GM19324 (cell line): Measurements from ENCODE around the gene UGT1A3.

Experiments used
- ATAC-seq: cut with Tn5 transposase; IDR thresholded peaks from one replicate; pipeline ENCODE4 v1.9.1; 2021; ENCODE audit warnings: mild to moderate bottlenecking, moderate library complexity; ENCODE audit not compliant: unreplicated experiment, low FRiP score

UGT1A3 gene

GRCh38 chr2:233791883-233792329 lies 63.1 kb downstream of the UGT1A3 start:
- ATAC-seq: no peak

GRCh38 chr2:233792720-233793119 lies 63.9 kb downstream of the UGT1A3 start:
- no peak for ATAC-seq

GRCh38 chr2:233793465-233794127 lies 64.8 kb downstream of the UGT1A3 start:
- no peak for ATAC-seq

- ATAC-seq: no peak
Measured at GRCh38 chr2:233794128-233794658, 65.4 kb downstream of the UGT1A3 start.

- no peak for ATAC-seq
Measured at GRCh38 chr2:233795735-233796171, 66.9 kb downstream of the UGT1A3 start.

GRCh38 chr2:233796254-233796653 lies 67.4 kb downstream of the UGT1A3 start:
- no peak for ATAC-seq

GRCh38 chr2:233798335-233799086 lies 69.7 kb downstream of the UGT1A3 start:
- ATAC-seq: no peak

GRCh38 chr2:233799087-233799665 lies 70.3 kb downstream of the UGT1A3 start:
- ATAC-seq: no peak

- no peak for ATAC-seq
Measured at GRCh38 chr2:233799716-233800115, 70.9 kb downstream of the UGT1A3 start.

- no peak for ATAC-seq
Measured at GRCh38 chr2:233800208-233800607, 71.4 kb downstream of the UGT1A3 start.

- ATAC-seq: no peak
Measured at GRCh38 chr2:233801357-233802131, 72.7 kb downstream of the UGT1A3 start.

- no peak for ATAC-seq
Measured at GRCh38 chr2:233802132-233802815, 73.4 kb downstream of the UGT1A3 start.

- ATAC-seq: no peak
Measured at GRCh38 chr2:233803292-233803911, 74.6 kb downstream of the UGT1A3 start.

- ATAC-seq: no peak
Measured at GRCh38 chr2:233803994-233804393, 75.2 kb downstream of the UGT1A3 start.

GRCh38 chr2:233807215-233807865 lies 78.5 kb downstream of the UGT1A3 start:
- no peak for ATAC-seq

- no peak for ATAC-seq
Measured at GRCh38 chr2:233807966-233808935, 79.4 kb downstream of the UGT1A3 start.

GRCh38 chr2:233810385-233810784 lies 81.5 kb downstream of the UGT1A3 start:
- no peak for ATAC-seq

GRCh38 chr2:233811087-233811486 lies 82.2 kb downstream of the UGT1A3 start:
- no peak for ATAC-seq
